GM12872 (cell line): ENCODE data around the gene GATC.

ENCODE experiments used
- TF ChIP-seq, protein P1 (sequence below): IDR thresholded peaks from 3 replicates; pipeline ENCODE4 v1.5.1; 2011; ENCODE audit warnings: low read depth, mild to moderate bottlenecking, low read length, moderate library complexity; ENCODE audit not compliant: insufficient read depth

Gene GATC

DNA sequence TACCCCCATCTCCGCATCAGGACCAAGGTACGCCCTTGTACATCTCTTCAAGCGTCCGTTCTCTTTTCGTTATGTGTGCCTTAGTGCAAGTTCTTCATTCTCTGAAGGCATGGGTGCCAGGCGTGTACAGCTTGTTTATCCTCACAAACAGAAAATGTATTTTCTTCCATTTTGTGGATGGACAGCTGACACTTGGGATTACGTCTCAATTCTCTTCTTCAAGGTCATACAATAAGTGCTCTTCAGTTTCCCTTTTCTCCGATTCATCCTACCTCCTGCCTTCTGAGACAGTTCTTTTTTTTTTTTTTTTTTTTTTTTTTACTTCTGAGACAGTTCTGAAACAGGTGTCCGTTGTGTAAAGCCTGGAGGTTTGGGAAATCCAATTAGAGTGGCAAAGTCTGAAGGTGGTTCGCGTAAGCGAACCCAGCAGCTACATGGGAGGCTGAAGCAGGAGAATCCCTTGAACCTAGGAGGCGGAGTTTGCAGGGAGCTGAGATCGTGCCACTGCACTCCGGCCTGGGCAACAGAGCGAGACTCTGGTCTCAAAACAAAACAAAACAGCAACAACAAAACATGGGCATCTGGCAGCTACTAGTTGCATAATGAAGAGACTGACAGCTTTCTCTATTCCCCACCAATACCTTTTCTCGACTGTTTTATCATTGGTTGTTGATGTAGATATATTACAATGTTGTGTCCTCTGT lies 7.6 kb upstream of the GATC start:
- TF ChIP-seq, protein P1, sequence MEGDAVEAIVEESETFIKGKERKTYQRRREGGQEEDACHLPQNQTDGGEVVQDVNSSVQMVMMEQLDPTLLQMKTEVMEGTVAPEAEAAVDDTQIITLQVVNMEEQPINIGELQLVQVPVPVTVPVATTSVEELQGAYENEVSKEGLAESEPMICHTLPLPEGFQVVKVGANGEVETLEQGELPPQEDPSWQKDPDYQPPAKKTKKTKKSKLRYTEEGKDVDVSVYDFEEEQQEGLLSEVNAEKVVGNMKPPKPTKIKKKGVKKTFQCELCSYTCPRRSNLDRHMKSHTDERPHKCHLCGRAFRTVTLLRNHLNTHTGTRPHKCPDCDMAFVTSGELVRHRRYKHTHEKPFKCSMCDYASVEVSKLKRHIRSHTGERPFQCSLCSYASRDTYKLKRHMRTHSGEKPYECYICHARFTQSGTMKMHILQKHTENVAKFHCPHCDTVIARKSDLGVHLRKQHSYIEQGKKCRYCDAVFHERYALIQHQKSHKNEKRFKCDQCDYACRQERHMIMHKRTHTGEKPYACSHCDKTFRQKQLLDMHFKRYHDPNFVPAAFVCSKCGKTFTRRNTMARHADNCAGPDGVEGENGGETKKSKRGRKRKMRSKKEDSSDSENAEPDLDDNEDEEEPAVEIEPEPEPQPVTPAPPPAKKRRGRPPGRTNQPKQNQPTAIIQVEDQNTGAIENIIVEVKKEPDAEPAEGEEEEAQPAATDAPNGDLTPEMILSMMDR = no peak

DNA sequence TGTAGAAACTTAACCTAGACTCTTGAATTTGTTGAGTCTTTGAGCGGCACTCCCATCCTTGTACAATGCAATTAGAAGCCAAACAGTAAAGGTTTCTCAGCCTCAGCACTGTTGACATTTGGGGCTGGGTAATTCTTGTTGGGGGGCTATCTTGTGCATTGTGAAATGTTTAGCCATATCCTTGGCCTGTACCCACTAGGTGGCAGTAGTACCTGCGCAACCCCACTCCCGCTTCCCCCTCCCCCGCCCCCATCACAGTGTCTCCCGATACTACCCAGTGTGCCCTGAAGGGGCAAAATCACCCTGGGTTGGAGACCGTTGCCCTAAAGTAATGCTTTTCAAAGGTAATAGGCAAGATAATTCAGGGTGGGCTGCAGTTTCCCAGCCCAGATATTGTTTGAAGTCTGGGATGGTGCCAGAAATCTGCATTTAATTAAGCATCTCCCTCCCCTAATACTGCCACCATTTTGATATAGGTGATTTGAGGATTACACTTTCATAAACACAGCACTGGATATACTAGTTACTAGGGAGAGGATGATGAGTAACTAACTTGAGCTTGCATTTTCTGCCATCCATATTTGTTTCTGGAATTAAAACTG lies 6.5 kb upstream of the GATC start:
- TF ChIP-seq, protein P1 = peak; percentile 75

DNA sequence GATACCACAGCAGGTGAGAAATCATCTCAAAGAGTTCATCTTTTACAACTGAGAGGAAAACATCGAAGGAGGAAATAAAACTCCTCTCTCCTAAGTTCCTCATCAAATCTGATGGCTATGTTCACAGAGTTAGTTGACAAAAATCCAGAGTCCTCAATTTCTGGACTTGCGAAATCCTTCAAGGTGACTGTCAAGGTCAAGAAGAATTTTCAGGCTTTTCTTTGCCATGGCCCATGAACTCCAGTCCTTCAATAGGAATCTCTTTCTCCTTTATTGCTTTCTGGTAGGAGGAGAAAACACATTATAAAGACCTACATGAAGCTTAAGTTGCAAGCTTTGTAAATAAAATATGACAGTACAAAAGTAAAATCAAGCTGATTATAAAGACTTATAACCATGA lies 1.6 kb upstream of the GATC start:
- TF ChIP-seq, protein P1 = no peak

DNA sequence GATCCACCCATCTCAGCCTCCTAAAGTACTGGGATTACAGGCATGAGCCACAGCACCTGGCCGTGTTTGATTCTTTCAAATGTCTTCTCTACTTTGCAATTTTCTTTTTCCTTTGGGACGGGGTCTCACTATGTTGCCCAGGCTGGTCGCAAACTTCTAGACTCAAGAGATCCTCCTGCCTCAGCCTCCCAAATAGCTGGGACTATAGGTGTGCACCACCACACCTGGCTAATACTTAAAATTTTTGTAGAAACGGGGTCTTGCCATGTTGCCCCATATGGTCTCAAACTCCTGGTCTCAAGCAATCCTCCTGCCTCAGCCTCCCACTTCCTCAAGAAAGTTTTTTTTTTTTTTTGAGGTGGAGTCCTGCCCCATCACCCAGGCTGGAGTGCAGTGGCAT lies 1.7 kb downstream of the GATC start:
- TF ChIP-seq, protein P1 = no peak

DNA sequence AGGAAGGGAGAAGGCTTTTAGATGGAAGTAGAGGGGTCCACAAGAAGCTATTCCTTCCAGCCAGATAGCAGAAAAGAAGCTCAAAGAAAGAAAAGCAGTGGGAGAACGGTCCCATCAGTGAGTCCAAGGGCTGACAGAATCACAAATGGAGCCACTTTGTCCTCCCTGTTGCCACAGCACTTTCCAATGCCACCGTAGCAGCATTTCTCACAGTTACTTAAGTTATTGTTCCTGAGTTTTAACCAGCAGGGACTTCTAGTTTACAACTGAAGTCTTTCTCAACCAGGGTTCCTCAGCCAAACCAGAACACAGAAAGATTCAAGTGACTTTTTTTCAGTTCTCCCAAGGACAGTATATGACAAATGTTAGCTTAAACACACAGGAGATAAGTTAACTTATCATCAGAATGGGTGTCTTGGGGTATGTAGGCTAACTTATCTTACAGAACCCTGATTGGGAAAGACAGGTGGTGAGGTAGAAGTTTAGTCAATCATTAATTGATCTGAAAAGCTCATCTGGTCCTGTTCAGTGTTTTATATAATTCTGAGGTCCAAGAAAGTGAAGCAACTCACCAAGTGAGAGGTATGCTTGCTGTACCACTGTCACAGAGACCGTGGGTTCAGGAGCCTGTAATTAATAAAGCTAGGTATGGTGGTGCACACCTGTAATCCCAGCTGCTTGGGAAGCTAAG lies 7.0 kb downstream of the GATC start:
- TF ChIP-seq, protein P1 = no peak

DNA sequence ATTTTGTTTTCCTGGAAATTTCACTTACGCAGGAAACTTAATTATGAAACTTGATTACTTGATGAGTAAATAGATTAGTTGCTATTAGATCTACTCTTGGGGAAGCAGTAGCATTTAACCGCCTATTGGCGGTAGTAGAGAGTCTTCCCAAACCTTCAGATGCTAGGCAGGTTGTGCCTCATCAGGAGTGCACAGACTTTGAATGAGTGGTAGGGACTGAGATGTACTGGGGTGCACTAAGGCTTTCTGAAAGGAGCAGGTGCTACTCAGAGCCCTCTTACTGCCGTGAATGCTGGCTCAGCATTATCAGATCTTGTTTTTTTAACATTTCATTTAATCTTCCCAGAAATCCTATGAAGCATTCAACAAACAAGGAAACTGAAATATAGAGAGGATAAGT lies 7.7 kb downstream of the GATC start:
- TF ChIP-seq, protein P1 = peak; percentile 80

DNA sequence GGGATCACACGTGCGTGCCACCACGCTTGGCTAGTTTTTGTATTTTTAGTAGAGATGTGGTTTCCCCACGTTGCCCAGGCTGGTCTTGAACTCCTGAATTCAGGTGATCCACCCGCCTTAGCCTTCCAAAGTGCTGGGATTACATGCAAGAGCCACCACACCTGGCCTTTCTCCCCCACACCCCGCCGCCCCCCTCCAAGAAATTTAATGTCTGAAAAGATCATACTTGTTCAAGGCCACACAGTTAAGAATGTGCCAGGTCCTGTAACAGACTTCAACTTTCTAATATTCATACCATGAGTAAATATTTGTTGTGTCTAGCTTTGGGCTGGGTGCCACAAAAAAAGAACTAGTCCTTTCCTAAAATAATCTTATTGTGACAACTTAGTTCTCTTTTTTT lies 9.1 kb downstream of the GATC start:
- TF ChIP-seq, protein P1 = no peak
